Epithelial cell of esophagus (primary cell): Measurements from ENCODE around the gene SELENOM.

Source experiments
- DNase-seq: peaks from one replicate; pipeline ENCODE4 v3.0.0; 2010; ENCODE audit warnings: low read depth
- H3K4me3 ChIP-seq: 2 replicates; pipeline ENCODE4 v1.5.1; 2011; ENCODE audit warnings: mild to moderate bottlenecking, low read length, control low read depth
- CTCF ChIP-seq: IDR thresholded peaks from 2 replicates; pipeline ENCODE4 v1.5.1; 2011; ENCODE audit warnings: low read depth, mild to moderate bottlenecking, low read length, control low read depth, inconsistent platforms; ENCODE audit not compliant: insufficient read depth; ENCODE audit errors: missing control alignments

Gene SELENOM

GRCh38 chr22:31107894-31108218 is 488 bp upstream of the SELENOM start:
- no peak for TF ChIP-seq CTCF
- no peak for DNase-seq
- H3K4me3 ChIP-seq = peak overlapping the region; percentile 4

DNA sequence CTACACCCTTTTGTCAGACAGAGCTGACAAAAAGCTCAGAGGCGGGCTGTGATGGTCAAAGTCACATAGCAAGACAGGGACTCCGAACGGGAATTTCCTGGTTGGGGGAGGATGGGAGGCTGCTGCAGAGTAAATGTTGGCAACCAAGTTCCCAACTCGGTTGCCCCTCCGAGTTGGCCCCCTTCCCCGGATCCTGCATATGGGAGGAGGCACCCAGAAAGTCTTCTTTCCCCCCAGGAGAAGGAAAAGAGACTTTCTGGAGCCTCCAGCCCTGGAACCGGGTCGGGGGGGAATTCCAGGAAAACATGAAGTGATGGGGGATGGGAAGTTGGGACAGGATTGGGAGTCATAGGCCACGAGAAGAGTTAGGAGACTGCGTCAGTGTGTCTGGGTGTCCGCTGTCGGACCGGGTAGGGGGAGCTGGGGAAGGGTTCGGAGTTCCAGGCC is 614 bp downstream of the SELENOM start:
- TF ChIP-seq CTCF = no peak

DNA sequence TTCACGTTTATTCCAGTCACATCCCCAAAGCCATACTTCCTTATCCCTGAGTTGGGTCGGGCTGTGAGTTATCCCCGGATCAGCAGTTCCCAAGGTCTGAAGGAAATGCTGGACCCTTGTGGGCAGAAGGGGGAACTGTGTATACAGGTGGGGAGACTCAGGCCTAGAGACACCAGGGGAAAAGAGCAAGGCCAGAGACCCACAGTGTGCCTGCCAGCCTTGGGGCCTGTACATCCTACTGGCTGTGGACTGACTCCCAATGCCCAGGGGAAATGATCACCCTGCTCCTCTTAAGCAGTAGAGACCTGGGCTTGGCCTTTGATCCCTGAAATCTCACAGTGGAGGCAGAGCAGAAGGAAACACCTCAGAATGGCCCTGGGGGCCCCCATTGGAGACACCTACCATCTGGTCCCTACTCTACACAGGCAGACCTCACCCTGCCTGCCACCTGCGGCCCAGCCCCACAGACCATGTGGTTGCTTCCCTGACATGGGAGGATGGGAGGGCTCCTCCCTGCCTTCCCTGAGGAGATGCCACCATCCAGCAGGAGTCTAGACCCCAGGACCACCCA is 1.3 kb downstream of the SELENOM start:
- peak; percentile 3 for TF ChIP-seq CTCF
- DNase-seq = no peak
- H3K4me3 ChIP-seq = no peak overlapping the region

More for the DNA sequence above, 614 bp downstream of the SELENOM start:
- peak; percentile 42 for DNase-seq
- peak overlapping the region; percentile 63 for H3K4me3 ChIP-seq

DNA sequence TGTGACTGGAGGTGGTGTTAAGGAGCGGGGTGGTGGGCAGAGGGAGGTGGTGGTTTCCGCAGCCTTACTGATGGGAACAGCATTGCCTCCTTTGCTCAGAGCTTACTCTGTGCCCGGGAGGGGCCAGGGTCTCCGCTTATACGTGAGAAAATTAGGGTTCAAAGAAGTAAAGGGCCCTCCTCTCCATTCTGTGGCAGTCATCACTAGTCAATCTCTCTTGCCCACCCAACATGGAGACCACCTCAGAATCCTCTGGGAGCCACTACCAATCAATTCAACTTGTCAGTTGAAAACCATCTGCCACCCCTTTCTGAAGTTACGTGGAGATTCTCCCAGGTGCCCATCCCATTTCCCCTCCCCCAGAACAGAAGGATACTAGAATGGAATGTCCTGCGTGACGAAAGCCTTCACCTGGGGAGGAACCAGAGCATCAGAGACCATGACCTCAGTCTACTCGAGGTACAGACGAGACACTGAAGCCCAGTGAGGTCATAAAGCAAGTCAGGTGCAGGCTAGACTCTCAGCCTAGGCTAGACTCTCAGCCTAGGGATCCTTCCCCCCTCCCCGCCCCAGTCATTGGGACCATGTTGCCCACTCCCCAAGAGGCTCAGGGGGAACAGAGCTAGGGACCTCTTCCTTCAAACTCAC is 2.0 kb downstream of the SELENOM start:
- no peak for TF ChIP-seq CTCF
- DNase-seq = peak; percentile 30
- no peak overlapping the region for H3K4me3 ChIP-seq

DNA sequence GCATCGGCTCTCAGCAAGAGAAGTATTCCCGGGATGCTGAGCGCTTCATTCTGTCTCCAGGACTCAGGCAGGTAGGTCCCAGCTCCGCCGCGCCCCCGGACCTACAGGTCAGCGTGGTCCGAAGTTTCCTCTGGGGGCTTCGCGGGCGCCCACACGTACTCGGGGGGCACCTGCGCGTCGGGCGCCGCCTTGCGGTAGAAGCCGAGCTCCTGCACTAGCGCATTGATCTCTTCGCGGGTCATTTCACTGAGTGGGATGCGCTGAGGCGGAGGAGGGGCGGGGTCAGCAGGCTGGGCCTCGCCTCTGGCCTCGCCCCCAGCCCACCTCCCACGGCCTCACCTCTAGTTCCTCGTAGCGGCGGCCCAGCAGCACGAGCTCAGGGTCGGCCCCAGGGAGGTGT is 2.5 kb downstream of the SELENOM start:
- DNase-seq = peak; percentile 31
- peak; percentile 33 for TF ChIP-seq CTCF
- H3K4me3 ChIP-seq = no peak overlapping the region

GRCh38 chr22:31103899-31104694 is 3.3 kb downstream of the SELENOM start:
- no peak overlapping the region for H3K4me3 ChIP-seq
- DNase-seq = no peak
- no peak for TF ChIP-seq CTCF
